Measurements from ENCODE around the gene PIRT.

DNA sequence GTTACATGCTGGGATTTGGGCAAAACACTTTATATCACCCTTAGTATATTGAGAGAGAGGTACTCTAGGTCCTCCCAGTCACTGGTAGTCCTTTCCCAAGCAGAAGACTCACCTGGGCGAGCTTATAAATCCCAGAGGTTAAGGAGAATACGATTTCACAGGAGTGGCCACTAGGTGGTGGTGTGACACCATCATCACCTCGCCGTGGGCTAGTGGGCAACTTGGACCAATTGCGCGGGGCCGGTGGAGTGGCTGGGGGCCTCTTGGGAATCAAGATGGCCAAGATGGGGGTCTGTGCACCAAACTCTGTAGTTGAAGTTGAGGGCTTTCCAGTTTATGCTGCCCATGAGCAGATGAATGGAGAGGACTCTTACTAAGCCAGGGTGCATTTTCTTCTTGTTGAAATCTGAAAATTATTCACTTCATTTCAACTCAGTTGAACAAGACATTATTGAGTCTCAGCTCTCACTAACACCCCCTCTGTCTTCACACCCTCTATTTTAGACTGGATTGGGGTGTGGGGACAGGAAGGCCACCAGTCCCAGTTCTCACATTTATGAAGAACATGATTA is 38.2 kb upstream of the PIRT start:
- TF ChIP-seq ZFP3 (CRISPR knock-in tag; IDR thresholded peaks at IDR 0.05) (no peak), ZNF8 (CRISPR knock-in tag; IDR thresholded peaks at IDR 0.05) (no peak), ZNF565 (CRISPR knock-in tag; conservative IDR thresholded peaks at IDR 0.05; ENCODE audit: low read depth) (no peak), ISL1 (CRISPR knock-in tag; IDR thresholded peaks at IDR 0.05) (no peak), TOX (CRISPR knock-in tag; IDR thresholded peaks at IDR 0.05; ENCODE audit: borderline replicate concordance) (no peak), ESRRG (CRISPR knock-in tag; IDR thresholded peaks at IDR 0.05) (no peak), GLIS3 (CRISPR knock-in tag; IDR thresholded peaks at IDR 0.05) (no peak), ZFP30 (CRISPR knock-in tag; IDR thresholded peaks at IDR 0.05) (no peak), RARB (CRISPR knock-in tag; IDR thresholded peaks at IDR 0.05) (no peak), CSDC2 (CRISPR knock-in tag; IDR thresholded peaks at IDR 0.05) (no peak)
- TF ChIP-seq, protein P1, sequence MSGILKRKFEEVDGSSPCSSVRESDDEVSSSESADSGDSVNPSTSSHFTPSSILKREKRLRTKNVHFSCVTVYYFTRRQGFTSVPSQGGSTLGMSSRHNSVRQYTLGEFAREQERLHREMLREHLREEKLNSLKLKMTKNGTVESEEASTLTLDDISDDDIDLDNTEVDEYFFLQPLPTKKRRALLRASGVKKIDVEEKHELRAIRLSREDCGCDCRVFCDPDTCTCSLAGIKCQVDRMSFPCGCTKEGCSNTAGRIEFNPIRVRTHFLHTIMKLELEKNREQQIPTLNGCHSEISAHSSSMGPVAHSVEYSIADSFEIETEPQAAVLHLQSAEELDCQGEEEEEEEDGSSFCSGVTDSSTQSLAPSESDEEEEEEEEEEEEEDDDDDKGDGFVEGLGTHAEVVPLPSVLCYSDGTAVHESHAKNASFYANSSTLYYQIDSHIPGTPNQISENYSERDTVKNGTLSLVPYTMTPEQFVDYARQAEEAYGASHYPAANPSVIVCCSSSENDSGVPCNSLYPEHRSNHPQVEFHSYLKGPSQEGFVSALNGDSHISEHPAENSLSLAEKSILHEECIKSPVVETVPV (CRISPR knock-in tag; IDR thresholded peaks at IDR 0.05), result no peak
- TF ChIP-seq, protein P2, sequence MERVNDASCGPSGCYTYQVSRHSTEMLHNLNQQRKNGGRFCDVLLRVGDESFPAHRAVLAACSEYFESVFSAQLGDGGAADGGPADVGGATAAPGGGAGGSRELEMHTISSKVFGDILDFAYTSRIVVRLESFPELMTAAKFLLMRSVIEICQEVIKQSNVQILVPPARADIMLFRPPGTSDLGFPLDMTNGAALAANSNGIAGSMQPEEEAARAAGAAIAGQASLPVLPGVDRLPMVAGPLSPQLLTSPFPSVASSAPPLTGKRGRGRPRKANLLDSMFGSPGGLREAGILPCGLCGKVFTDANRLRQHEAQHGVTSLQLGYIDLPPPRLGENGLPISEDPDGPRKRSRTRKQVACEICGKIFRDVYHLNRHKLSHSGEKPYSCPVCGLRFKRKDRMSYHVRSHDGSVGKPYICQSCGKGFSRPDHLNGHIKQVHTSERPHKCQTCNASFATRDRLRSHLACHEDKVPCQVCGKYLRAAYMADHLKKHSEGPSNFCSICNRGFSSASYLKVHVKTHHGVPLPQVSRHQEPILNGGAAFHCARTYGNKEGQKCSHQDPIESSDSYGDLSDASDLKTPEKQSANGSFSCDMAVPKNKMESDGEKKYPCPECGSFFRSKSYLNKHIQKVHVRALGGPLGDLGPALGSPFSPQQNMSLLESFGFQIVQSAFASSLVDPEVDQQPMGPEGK (CRISPR knock-in tag; IDR thresholded peaks at IDR 0.05; ENCODE audit: borderline replicate concordance), result no peak
- TF ChIP-seq, protein P3, sequence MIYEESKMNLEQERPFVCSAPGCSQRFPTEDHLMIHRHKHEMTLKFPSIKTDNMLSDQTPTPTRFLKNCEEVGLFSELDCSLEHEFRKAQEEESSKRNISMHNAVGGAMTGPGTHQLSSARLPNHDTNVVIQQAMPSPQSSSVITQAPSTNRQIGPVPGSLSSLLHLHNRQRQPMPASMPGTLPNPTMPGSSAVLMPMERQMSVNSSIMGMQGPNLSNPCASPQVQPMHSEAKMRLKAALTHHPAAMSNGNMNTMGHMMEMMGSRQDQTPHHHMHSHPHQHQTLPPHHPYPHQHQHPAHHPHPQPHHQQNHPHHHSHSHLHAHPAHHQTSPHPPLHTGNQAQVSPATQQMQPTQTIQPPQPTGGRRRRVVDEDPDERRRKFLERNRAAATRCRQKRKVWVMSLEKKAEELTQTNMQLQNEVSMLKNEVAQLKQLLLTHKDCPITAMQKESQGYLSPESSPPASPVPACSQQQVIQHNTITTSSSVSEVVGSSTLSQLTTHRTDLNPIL (CRISPR knock-in tag; IDR thresholded peaks at IDR 0.05; ENCODE audit: low read depth), result no peak
- TF ChIP-seq, protein P4, sequence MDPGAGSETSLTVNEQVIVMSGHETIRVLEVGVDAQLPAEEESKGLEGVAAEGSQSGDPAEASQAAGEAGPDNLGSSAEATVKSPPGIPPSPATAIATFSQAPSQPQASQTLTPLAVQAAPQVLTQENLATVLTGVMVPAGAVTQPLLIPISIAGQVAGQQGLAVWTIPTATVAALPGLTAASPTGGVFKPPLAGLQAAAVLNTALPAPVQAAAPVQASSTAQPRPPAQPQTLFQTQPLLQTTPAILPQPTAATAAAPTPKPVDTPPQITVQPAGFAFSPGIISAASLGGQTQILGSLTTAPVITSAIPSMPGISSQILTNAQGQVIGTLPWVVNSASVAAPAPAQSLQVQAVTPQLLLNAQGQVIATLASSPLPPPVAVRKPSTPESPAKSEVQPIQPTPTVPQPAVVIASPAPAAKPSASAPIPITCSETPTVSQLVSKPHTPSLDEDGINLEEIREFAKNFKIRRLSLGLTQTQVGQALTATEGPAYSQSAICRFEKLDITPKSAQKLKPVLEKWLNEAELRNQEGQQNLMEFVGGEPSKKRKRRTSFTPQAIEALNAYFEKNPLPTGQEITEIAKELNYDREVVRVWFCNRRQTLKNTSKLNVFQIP (CRISPR knock-in tag; IDR thresholded peaks at IDR 0.05; ENCODE audit: borderline replicate concordance, low read depth), result no peak
